HEK293 (cell line): ENCODE results near the gene JMJD7.

ENCODE experiments used
- BCL11A ChIP-seq: fragments of 450-650 bp; formaldehyde crosslinking; IDR thresholded peaks from 2 replicates; pipeline ENCODE4 v1.5.1; 2016; ENCODE audit warnings: low read depth, missing biosample characterization, missing genetic modification characterization
- CTCF ChIP-seq: fragments of 450-650 bp; formaldehyde crosslinking; IDR thresholded peaks from 2 replicates; pipeline ENCODE4 v1.5.1; 2016; ENCODE audit warnings: missing biosample characterization, missing genetic modification characterization
- KLF10 ChIP-seq: fragments of 450-650 bp; IDR thresholded peaks from 2 replicates; pipeline ENCODE4 v1.5.1; 2018; ENCODE audit warnings: missing biosample characterization, mild to moderate bottlenecking, missing genetic modification characterization
- MEIS1 ChIP-seq: sonication (generic); formaldehyde crosslinking; IDR thresholded peaks from 2 replicates; pipeline ENCODE4 v1.8.1; 2022; ENCODE audit warnings: missing genetic modification reagents, mild to moderate bottlenecking, borderline replicate concordance
- PRDM10 ChIP-seq: fragments of 450-650 bp; formaldehyde crosslinking; IDR thresholded peaks from 2 replicates; pipeline ENCODE4 v1.5.1; 2016; ENCODE audit warnings: missing biosample characterization, missing genetic modification characterization
- TCF7L2 ChIP-seq: IDR thresholded peaks from 2 replicates; pipeline ENCODE4 v1.6.1; 2011; ENCODE audit warnings: low read depth, mild to moderate bottlenecking, inconsistent platforms, low read length, moderate library complexity, borderline replicate concordance
- ZBTB10 ChIP-seq: fragments of 450-650 bp; formaldehyde crosslinking; IDR thresholded peaks from 2 replicates; pipeline ENCODE4 v1.5.1; 2016; ENCODE audit warnings: missing biosample characterization, missing genetic modification characterization
- ZNF174 ChIP-seq: fragments of 450-650 bp; formaldehyde crosslinking; IDR thresholded peaks from 2 replicates; pipeline ENCODE4 v1.5.0; 2017; ENCODE audit warnings: missing biosample characterization, mild to moderate bottlenecking, missing genetic modification characterization
- ZNF837 ChIP-seq: fragments of 450-650 bp; formaldehyde crosslinking; IDR thresholded peaks from 2 replicates; pipeline ENCODE4 v1.5.1; 2016; ENCODE audit warnings: missing biosample characterization, missing genetic modification characterization

GRCh38 chr15:41805711-41806110 is 22.2 kb upstream of the JMJD7 start:
- TF ChIP-seq PRDM10 (no peak), ZNF837 (tag by site-specific recombination) (no peak), KLF10 (no peak), ZBTB10 (no peak), MEIS1 (CRISPR knock-in tag) (no peak), CTCF (tag by site-specific recombination) (no peak), ZNF174 (tag by site-specific recombination) (no peak), BCL11A (tag by site-specific recombination) (no peak), TCF7L2 (no peak)
